Hepatocyte (in vitro differentiated cells): ENCODE data around the gene SLC23A2. TPM values are rescaled to one million over a fixed set of nuclear protein-coding genes. Genes with fewer than 3 reads are reported as not detected.

Experiments used
- DNase-seq: peaks from one replicate; pipeline ENCODE4 v3.0.0-alpha.2; 2016; ENCODE audit warnings: low spot score
- H2AFZ ChIP-seq: fragments of 200-600 bp; sonication (generic); 2 replicates; pipeline ENCODE4 v1.6.0; 2016; ENCODE audit warnings: antibody characterized with exemption, mild to moderate bottlenecking
- H3K27ac ChIP-seq: fragments of 200-600 bp; sonication (generic); 2 replicates; pipeline ENCODE4 v1.5.1; 2016; ENCODE audit warnings: mild to moderate bottlenecking
- H3K27me3 ChIP-seq: fragments of 200-600 bp; sonication (generic); 2 replicates; pipeline ENCODE4 v1.6.1; 2016
- H3K36me3 ChIP-seq: fragments of 200-600 bp; sonication (generic); replicated peaks from 2 replicates; pipeline ENCODE4 v1.5.1; 2016; ENCODE audit warnings: low read depth; ENCODE audit not compliant: insufficient read depth
- H3K4me1 ChIP-seq: fragments of 200-600 bp; sonication (generic); 2 replicates; pipeline ENCODE4 v1.5.1; 2016; ENCODE audit warnings: mild to moderate bottlenecking, moderate library complexity; ENCODE audit not compliant: insufficient read depth
- H3K4me2 ChIP-seq: fragments of 200-600 bp; sonication (generic); 2 replicates; pipeline ENCODE4 v1.6.0; 2016
- H3K4me3 ChIP-seq: fragments of 200-600 bp; sonication (generic); 2 replicates; pipeline ENCODE4 v1.5.1; 2016; ENCODE audit warnings: mild to moderate bottlenecking
- H3K79me2 ChIP-seq: fragments of 200-600 bp; sonication (generic); 2 replicates; pipeline ENCODE4 v1.6.0; 2017; ENCODE audit warnings: mild to moderate bottlenecking
- H3K9me2 ChIP-seq: fragments of 200-600 bp; sonication (generic); replicated peaks from 2 replicates; pipeline ENCODE4 v1.6.0; 2017; ENCODE audit warnings: mild to moderate bottlenecking; ENCODE audit not compliant: insufficient read depth
- H3K9me3 ChIP-seq: fragments of 200-600 bp; sonication (generic); 2 replicates; pipeline ENCODE4 v1.5.1; 2016; ENCODE audit warnings: low read depth, mild to moderate bottlenecking
- H4K20me1 ChIP-seq: fragments of 200-600 bp; sonication (generic); 2 replicates; pipeline ENCODE4 v1.6.0; 2016; ENCODE audit warnings: mild to moderate bottlenecking; ENCODE audit not compliant: insufficient read depth, poor library complexity, severe bottlenecking
- CTCF ChIP-seq: fragments of 200-600 bp; sonication (generic); IDR thresholded peaks from 2 replicates; pipeline ENCODE4 v1.5.1; 2016; ENCODE audit warnings: antibody characterized with exemption, mild to moderate bottlenecking; ENCODE audit not compliant: poor library complexity
- EZH2 ChIP-seq: fragments of 200-600 bp; sonication (generic); IDR thresholded peaks from 2 replicates; pipeline ENCODE4 v1.6.1; 2016; ENCODE audit warnings: antibody characterized with exemption, mild to moderate bottlenecking, borderline replicate concordance
- EZH2phosphoT487 ChIP-seq: fragments of 200-600 bp; sonication (generic); IDR thresholded peaks from one replicate; pipeline ENCODE4 v1.6.1; 2018; ENCODE audit warnings: antibody characterized with exemption, mild to moderate bottlenecking, low read depth, moderate library complexity; ENCODE audit not compliant: unreplicated experiment, severe bottlenecking
- WGBS: methylation state at CpG from one replicate; pipeline ENCODE4 v1.1.6; 2016; ENCODE audit warnings: low lambda C conversion rate; ENCODE audit errors: missing lambda C conversion rate; 5-methylcytosine and 5-hydroxymethylcytosine counted together
- polyA plus RNA-seq: library from polyadenylated mRNA; unstranded; fragments of >200 nt; fragmentation: Nextera tagmentation; extraction: Ambion mirVana; gene quantifications from 2 replicates; pipeline ENCODE4 v1.2.1, GENCODE V29; 2016
- total RNA-seq: library from RNA; depleted of rRNA; stranded (reverse); fragments of >200 nt; gene quantifications from 2 replicates; pipeline ENCODE4 v1.2.3, GENCODE V29; 2014

The SLC23A2 gene
- total and polyA plus RNA-seq, 2 experiments from 2014 or later, result 8.2 to 13.3 TPM

GRCh38 chr20:4891997-4892396 lies 109.3 kb downstream of the SLC23A2 start:
- Histone ChIP-seq H3K9me3 (no peaks in the 10 kb centered on the region), H3K36me3 (no peaks in the 10 kb centered on the region)
- 94% methylated on average over 6 of the region's 6 CpGs for WGBS

DNA sequence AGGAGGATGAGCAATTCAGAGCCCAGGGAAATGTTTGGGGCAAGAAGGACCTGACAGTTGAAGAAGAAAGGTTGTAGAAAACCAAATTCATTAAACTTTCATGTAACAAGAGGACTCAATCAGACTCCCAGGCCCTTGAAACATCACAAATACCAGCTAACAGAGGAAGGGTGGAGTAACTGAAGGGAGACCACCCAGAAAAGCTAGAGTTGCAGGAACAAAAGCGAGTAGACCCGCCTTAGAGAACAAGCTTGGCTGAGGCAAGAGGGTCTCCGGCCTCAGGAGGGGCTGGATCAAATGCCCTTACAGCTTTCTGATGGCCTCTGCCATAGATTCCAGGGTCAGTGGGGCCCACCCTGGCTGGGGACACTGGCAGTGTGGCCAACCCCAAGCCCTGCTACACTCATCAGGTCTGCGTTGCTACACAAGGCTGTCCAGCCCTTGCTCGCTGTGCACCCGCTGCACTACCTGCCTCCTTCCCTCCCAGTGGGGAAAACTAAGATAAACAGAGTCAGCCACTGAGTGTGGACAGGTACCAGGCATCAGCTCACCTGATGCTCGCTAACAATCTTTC lies 110.0 kb downstream of the SLC23A2 start:
- Histone ChIP-seq H2AFZ (no peak overlapping the region), H3K27ac (no peak overlapping the region), H3K4me1 (no peaks in the 10 kb centered on the region), H3K79me2 (no peaks in the 10 kb centered on the region), H3K27me3 (no peaks in the 10 kb centered on the region), H3K4me2 (no peak overlapping the region), H3K36me3 (no peaks in the 10 kb centered on the region), H4K20me1 (no peaks in the 10 kb centered on the region), H3K9me2 (no peaks in the 10 kb centered on the region), H3K4me3 (no peak overlapping the region), H3K9me3 (no peaks in the 10 kb centered on the region)
- no peak for DNase-seq
- no peak for TF ChIP-seq CTCF
- WGBS, result 96% methylated on average over 7 of the region's 7 CpGs

More at GRCh38 chr20:4891997-4892396, 109.3 kb downstream of the SLC23A2 start:
- no peaks in the 10 kb centered on the region for H3K27me3 ChIP-seq
- H2AFZ ChIP-seq, result no peak overlapping the region
- H3K4me3 ChIP-seq, result no peak overlapping the region
- no peaks in the 10 kb centered on the region for H3K79me2 ChIP-seq
- no peak overlapping the region for H3K27ac ChIP-seq
- no peak for TF ChIP-seq EZH2phosphoT487
- no peak for TF ChIP-seq EZH2
- TF ChIP-seq CTCF, result no peak
- no peaks in the 10 kb centered on the region for H3K4me1 ChIP-seq
- no peak for DNase-seq
- H3K4me2 ChIP-seq, result no peak overlapping the region
- no peaks in the 10 kb centered on the region for H3K9me2 ChIP-seq
- H4K20me1 ChIP-seq, result no peaks in the 10 kb centered on the region

DNA sequence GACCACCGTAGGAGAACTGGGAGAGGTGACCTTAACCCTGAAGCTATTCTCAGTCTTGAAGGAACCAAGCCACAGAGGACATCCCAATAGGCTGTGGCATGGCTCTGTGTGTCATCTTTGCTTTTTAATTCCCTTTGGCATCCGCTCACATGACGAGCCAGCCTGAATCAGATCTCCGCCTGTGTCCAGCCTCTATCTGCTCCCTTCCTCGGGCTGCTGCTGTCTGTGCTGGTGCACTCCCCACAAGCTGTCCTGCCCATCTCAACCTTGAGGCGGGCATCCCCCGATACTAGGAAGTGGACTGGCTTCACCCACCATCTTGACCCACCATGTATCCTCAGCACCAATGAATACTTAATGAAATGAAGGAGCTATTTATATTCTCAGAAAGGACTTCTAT lies 111.9 kb downstream of the SLC23A2 start:
- Histone ChIP-seq H4K20me1 (no peaks in the 10 kb centered on the region), H3K4me2 (no peak overlapping the region), H2AFZ (no peak overlapping the region), H3K27ac (no peak overlapping the region), H3K9me2 (no peaks in the 10 kb centered on the region), H3K4me1 (no peaks in the 10 kb centered on the region), H3K36me3 (no peaks in the 10 kb centered on the region), H3K79me2 (no peaks in the 10 kb centered on the region), H3K9me3 (no peaks in the 10 kb centered on the region), H3K27me3 (no peaks in the 10 kb centered on the region), H3K4me3 (no peak overlapping the region)
- no peak for DNase-seq
- WGBS, result over 99% methylated on average over 7 of the region's 7 CpGs
- TF ChIP-seq EZH2phosphoT487 (no peak), CTCF (no peak)

- 95% methylated on average over 11 of the region's 11 CpGs for WGBS
- Histone ChIP-seq H4K20me1 (no peaks in the 10 kb centered on the region), H3K79me2 (no peaks in the 10 kb centered on the region), H3K27me3 (no peaks in the 10 kb centered on the region), H3K4me1 (no peaks in the 10 kb centered on the region), H3K9me3 (no peaks in the 10 kb centered on the region), H3K36me3 (no peaks in the 10 kb centered on the region), H2AFZ (no peak overlapping the region), H3K27ac (no peak overlapping the region), H3K4me3 (no peak overlapping the region), H3K4me2 (no peak overlapping the region), H3K9me2 (no peaks in the 10 kb centered on the region)
- TF ChIP-seq EZH2, result no peak
- no peak for TF ChIP-seq EZH2phosphoT487
- no peak for TF ChIP-seq CTCF
- no peak for DNase-seq
These were observed 113.7 kb downstream of the SLC23A2 start for GRCh38 chr20:4887586-4887985.
